NCI-H82 treated with DMSO at 0.1 percent for 48 hours (cell line): Measurements from ENCODE around the gene RUFY3.
A peak's percentile ranks its signal among the peaks of the same experiment; 100 is the strongest.
"Not testable (repeated sequence)": the region's sequence is repeated elsewhere in the genome, so short reads cannot be mapped to it uniquely, and the experiment has no call there.

ENCODE experiments used
- DNase-seq: peaks from one replicate; lab custom pipeline; 2025; ENCODE audit not compliant: unreplicated experiment; lab: John Stamatoyannopoulos, UW

Gene RUFY3

GRCh38 chr4:70705183-70706043 is 16.4 kb upstream of the RUFY3 start:
- no peak for DNase-seq

DNA sequence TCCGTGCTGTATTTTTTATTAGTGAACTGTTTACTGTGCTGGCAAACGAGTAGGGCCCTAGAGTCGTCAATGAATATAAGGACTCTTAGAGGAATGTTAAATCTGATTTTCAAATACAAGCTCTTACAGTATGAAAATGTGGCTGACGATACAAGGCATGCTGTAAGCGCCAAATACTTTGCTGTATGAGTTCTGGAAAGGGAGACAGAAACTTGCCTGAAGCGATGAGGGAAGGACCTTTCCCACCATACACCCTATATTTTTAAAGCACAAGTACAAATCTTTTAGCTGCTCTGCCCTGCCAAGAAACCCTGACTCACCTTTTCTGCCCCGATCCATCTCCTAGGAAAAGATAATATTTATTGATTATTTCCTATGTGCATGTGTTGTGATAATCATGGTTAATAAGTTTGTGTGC is 15.7 kb upstream of the RUFY3 start:
- no peak for DNase-seq

- no peak for DNase-seq
Measured at GRCh38 chr4:70706516-70706915, 15.2 kb upstream of the RUFY3 start.

GRCh38 chr4:70709611-70710205 is 12.1 kb upstream of the RUFY3 start:
- no peak for DNase-seq

- DNase-seq, result no peak
Measured at GRCh38 chr4:70711599-70711998, 10.2 kb upstream of the RUFY3 start.

DNA sequence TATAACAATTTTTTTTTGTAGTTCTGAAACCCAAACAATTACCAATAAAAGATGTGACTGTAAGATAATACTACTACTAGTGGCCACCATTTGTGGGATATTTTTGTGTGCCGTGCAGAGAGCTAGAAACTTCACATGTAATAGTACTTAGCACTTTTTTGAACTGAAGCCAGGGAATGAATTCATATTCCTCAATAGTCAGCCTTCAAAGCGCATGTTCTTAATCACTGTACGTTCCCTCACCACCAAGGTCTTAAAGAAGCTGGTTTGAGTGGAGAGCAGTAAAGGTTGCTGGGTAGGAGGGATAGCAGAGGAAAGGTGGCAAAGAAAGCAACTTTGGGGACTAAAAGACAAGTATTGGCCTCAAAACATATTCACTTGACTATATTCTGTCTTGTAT is 9.6 kb upstream of the RUFY3 start:
- DNase-seq, result no peak

- no peak for DNase-seq
Measured at GRCh38 chr4:70712604-70713452, 8.9 kb upstream of the RUFY3 start.

DNA sequence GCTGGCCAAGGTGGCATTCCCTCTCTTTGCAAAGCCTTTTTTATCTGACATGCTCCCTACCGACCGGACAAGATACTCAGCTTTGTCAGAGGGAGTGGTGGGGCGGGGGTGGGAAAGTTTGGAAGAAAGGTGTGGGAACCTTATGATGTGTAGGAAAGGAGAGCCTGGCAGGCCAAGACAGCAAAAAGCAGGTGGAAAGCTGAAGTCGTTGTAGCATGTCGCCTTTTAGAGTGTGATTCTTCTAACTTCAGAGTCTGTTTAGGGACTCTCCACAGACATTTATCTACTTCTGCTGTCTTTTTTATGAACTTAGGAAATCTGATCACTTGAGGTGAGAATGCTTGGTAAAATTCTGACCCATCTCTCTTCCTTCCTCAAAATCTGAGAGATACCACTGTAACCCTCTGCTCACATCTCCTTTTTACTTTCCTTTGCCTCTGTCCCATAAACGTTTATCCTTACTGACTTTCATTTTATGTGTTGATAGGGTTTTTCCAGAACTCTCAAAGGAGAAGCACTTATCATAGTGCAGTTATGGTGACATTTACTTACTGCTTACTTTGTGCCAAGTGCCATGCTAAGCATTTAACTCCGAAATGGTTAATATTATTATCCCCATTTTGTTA is 8.2 kb upstream of the RUFY3 start:
- no peak for DNase-seq

DNA sequence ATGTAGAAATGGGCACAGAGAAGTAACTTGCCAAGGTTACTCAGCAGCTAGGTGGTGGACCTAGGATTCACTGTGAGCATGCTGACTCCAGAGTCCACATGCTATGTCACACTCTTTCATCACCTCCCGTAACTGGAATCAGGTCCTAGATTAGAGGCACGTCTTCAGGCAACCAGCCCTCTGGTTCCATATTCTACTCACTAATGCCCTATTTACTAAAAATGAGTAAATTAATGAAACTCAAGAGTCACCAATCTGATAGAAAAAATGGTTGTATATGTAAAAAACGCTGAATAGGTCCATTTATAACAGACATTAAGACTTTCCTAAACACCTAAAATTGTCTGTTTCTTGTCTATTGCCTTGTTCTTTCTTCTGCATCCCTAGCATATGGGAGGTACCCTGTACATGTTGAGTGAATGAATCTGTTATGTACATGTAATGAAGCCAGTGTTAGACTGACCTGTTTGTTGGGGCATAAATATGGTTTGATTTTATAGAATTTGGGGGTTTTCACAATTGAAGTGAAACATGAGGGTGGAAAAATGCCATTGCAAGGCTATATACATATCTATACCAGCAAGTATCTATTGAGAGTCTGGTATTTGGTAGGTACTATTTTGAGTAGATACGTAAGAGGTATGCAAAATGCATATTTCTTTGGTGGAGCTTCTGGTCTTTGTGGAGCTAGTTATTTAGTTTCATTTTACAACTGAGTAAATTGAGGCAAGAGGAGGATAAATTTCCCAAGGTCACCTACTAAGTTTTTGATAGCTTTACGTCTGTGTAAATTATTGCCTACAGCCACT is 7.5 kb upstream of the RUFY3 start:
- no peak for DNase-seq

DNA sequence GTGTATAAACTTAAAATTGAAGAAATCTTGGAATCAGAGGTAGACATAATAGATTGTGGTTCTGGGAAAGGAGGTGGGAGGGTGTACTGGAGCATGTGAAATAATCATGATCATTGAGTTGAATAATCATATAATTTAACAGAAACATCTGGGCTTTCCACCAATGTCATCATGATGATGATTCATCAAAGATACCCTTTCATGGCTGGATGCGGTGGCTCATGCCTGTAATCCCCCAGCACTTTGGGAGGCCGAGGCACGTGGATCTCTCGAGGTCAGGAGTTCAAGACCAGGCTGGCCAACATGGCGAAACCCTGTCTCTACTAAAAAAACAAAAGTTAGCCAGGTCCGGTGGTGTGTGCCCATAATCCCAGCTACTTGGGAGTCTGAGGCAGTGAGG is 6.7 kb upstream of the RUFY3 start:
- DNase-seq, result no peak

- no peak for DNase-seq
Measured at GRCh38 chr4:70718811-70719604, 2.8 kb upstream of the RUFY3 start.

- no peak for DNase-seq
Measured at GRCh38 chr4:70722199-70722791, 531 bp downstream of the RUFY3 start.

DNA sequence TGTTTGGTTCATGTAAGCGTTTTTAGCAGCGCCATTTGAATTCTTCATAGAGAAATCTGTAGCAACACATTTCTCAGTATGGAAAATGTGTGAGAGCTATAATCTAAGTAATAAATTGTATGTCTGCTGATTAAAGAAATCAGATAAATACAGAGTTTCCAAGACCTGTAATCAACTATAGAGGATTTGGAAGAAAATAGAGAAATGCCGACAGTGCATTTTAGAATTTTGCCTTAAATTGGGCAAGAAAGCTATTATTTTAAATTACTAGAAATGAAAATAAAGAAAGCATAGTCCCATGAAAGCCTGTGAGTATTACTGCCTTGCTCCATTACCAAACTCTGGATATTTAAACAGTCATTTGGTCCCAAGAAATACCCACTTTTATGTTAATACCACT is 2.7 kb downstream of the RUFY3 start:
- DNase-seq, result no peak

DNA sequence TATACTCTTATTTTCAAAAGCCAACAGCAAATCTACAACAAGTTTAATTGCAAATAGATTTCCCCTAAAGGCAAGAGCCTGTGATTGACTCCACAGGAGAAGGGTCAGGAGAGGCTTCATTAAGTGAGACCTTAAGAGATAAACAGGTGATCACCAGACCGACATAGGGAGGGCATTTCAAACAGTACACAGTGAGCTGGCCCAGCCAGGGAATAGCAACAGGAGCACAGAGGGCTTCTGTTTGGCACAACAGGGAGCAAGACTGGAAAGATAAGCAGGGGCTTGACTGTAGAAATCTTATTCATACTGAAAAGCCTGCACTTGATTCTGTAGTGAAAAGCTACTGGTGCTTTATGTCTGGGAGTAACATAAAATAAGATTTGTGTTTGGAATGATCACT is 3.9 kb downstream of the RUFY3 start:
- DNase-seq, result no peak

DNA sequence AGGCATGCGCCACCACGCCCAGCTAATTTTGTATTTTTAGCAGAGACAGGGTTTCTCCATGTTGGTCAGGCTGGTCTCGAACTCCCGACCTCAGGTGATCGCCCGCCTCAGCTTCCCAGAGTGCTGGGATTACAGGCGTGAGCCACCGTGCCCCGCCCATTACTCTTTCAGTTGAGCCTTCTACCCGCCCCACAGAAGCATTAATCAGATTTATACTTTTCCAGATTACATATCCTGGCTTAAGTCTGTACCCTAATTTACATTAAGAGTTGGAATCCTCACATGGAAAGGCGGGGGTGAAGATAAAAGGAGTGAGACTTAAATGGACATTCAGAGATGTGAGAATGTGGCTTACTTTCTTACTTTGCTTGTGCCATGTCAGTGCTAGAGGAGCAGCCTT is 4.8 kb downstream of the RUFY3 start:
- peak; percentile 89 for DNase-seq

GRCh38 chr4:70728091-70728490 is 6.3 kb downstream of the RUFY3 start:
- DNase-seq, result peak; percentile 94

- not testable (repeated sequence) for DNase-seq
Measured at GRCh38 chr4:70732878-70733277, 11.1 kb downstream of the RUFY3 start.

DNA sequence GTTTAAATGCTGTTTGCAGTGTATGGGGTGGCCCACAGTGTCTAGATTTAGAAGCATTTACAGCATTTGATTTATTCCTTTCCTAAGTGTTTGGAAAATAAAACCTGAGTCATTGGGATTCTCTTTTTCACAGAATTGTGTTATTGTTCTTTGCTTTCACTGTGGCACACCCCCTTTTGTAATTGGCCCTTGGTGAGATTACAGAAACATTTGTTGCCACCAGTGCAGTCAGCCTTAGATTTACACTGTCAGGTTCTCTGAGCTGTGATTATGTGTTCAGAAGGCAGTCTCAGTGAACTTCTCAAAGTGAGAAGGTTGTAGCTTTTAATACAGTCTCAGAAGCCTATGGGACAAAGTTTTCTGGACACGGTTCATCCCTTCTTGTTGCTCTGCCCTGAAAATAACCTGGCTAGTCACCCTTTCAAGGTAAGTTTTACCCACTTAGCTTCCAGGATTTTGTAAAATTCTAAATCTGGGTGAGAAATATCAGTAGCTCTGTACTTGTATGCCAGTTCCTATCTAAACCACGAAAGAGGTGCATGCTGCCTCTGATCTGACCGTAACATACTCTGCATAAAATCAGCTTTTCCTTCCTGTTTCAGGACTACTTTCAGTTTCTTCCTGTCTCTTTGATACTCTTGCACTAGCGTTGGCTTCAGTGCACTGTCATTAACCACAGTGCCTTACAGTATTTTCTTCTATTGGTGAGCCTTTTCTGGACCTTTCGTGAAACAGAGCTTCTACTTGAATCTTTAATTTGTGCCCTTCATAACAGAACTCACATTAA is 12.6 kb downstream of the RUFY3 start:
- no peak for DNase-seq

- DNase-seq, result no peak
Measured at GRCh38 chr4:70734971-70735370, 13.2 kb downstream of the RUFY3 start.
